Heart left ventricle (tissue), 16 donors: Measurements from ENCODE around the gene ABO. TPM values are rescaled to one million over a fixed set of nuclear protein-coding genes. Genes with fewer than 3 reads are reported as not detected.

Experiments
- ATAC-seq, 4 donors: fragments of 200-7000 bp; cut with Tn5 transposase; one replicate each; pipeline ENCODE4 v1.9.1; 2020 to 2022; ENCODE audit warnings: moderate library complexity in 4 of 4, mild to moderate bottlenecking in 3 of 4, moderate number of reproducible peaks in 1 of 4
- DNase-seq, 5 donors: peaks; one replicate each; pipeline ENCODE4 v3.0.0-alpha.2; 2020
- H3K27ac ChIP-seq, 12 donors: fragments of 200-600 bp; sonication (generic) in 4 of 12; one replicate each; pipeline versions ENCODE4 v1.5.0 to v1.8.0; 2016 to 2022; ENCODE audit warnings: mild to moderate bottlenecking in 2 of 12
- H3K27me3 ChIP-seq, 9 donors: fragments of 200-600 bp; sonication (generic) in 2 of 9; one replicate each; pipeline versions ENCODE4 v1.5.1 to v1.8.0; 2016 to 2022; ENCODE audit warnings: mild to moderate bottlenecking in 3 of 9
- H3K36me3 ChIP-seq, 9 donors: fragments of 200-600 bp; sonication (generic) in 2 of 9; one replicate each; pipeline versions ENCODE4 v1.5.0 to v1.8.0; 2018 to 2022; ENCODE audit warnings: mild to moderate bottlenecking in 2 of 9
- H3K4me1 ChIP-seq, 12 donors: fragments of 200-600 bp; sonication (generic) in 4 of 12; one replicate each; pipeline versions ENCODE4 v1.5.0 to v1.8.0; 2016 to 2022; ENCODE audit warnings: mild to moderate bottlenecking in 3 of 12
- H3K4me3 ChIP-seq, 12 donors: fragments of 200-600 bp; sonication (generic) in 4 of 12; one replicate each; pipeline versions ENCODE4 v1.5.0 to v1.8.0; 2017 to 2022; ENCODE audit warnings: mild to moderate bottlenecking in 9 of 12, moderate library complexity in 4 of 12
- H3K9me3 ChIP-seq, 12 donors: fragments of 200-600 bp; sonication (generic) in 4 of 12; one replicate each; pipeline versions ENCODE4 v1.5.0 to v1.8.0; 2016 to 2022; ENCODE audit warnings: mild to moderate bottlenecking in 1 of 12
- POLR2A ChIP-seq, 2 donors: fragments of 450-650 bp; IDR thresholded peaks; one replicate each; pipeline ENCODE4 v1.6.1; 2017; ENCODE audit warnings: antibody characterized with exemption in 2 of 2, mild to moderate bottlenecking in 2 of 2, moderate library complexity in 2 of 2
- WGBS, 4 donors: extraction: QIAGEN DNeasy Blood & Tissue Kit in 2 of 4; methylation state at CpG; one replicate each; pipeline versions ENCODE4 v1.1.5 to v1.1.7; 2013 to 2018; 5-methylcytosine and 5-hydroxymethylcytosine counted together
- intact Hi-C, 10 donors: fragments of 100-400 bp; cut with DNase I; formaldehyde crosslinking; loops; one replicate each; pipeline versions ENCODE4 v1.11.1 to v1.14.2; 2022
- polyA plus RNA-seq, 2 donors: library from polyadenylated mRNA; stranded (reverse); fragments of 200-250 nt; gene quantifications; one replicate each; pipeline ENCODE4 v1.2.3, GENCODE V29; 2013
- total RNA-seq, 9 donors: library from RNA; depleted of rRNA in 2 of 9; stranded (reverse); fragments of >200 nt in 2 of 9; fragmentation: NEBNext Ultra II Directional in 3 of 9; extraction: Animal tissue kit (Norgen Biotek cat#: 25700) in 3 of 9; gene quantifications; one replicate each; pipeline versions ENCODE4 v1.1.0 to v1.2.4, GENCODE V29; 2016 to 2023
- TF ChIP-seq, protein P1 (sequence below), 12 donors: fragments of 200-600 bp; sonication (generic) in 4 of 12; IDR thresholded peaks; one replicate each; pipeline versions ENCODE4 v1.5.0 to v1.8.0; 2018 to 2022; ENCODE audit warnings: antibody characterized with exemption in 12 of 12, mild to moderate bottlenecking in 5 of 12
- donor health status: ischemic (EF 13 %, LVEDD 7.1; RV severe dilation, severe dysfunction).
- donor health status: healthy with polysubstance abuse.
- donor health status: DM: no; HTN: yes; CAD: no.
- donor health status: DM: no; HTN: no; CAD: no.
- donor health status: ischemic (EF 25% LVEDD 6.9; RV normal size, moderate dysfunction).
- donor health status: ischemic (EF 25% LVEDD 5.7; RV mildly dilated, moderate dysfunction).
- donor health status: healthy.
- donor health status: DM: yes; HTN: yes; CAD: no.
- donor health status: ischemic (EF 35%, LVEDD 5.7; RV mildly dilated, moderate dysfunction).
- donor health status: nonischemic (EF 11% LVEDD 7.7; RV severe dilation, severe dysfunction).
- donor health status: DM: yes; HTN: yes; CAD: no.
- donor health status: PGD.
- donor health status: ischemic (EF 29% LVEDD 5.4; RV normal size, mild dysfunction).
- donor health status: nonischemic (EF 23%, LVEDD 6.1; RV moderate dilation, normal function).

The ABO gene
- total and polyA plus RNA-seq, 11 donors, result 0.43 to 3.5 (median 1.9) TPM

GRCh38 chr9:133250741-133251170 is 24.2 kb downstream of the ABO start:
- TF ChIP-seq POLR2A (IDR thresholded peaks at IDR 0.05), result no peak
- TF ChIP-seq, protein P1, sequence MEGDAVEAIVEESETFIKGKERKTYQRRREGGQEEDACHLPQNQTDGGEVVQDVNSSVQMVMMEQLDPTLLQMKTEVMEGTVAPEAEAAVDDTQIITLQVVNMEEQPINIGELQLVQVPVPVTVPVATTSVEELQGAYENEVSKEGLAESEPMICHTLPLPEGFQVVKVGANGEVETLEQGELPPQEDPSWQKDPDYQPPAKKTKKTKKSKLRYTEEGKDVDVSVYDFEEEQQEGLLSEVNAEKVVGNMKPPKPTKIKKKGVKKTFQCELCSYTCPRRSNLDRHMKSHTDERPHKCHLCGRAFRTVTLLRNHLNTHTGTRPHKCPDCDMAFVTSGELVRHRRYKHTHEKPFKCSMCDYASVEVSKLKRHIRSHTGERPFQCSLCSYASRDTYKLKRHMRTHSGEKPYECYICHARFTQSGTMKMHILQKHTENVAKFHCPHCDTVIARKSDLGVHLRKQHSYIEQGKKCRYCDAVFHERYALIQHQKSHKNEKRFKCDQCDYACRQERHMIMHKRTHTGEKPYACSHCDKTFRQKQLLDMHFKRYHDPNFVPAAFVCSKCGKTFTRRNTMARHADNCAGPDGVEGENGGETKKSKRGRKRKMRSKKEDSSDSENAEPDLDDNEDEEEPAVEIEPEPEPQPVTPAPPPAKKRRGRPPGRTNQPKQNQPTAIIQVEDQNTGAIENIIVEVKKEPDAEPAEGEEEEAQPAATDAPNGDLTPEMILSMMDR (IDR thresholded peaks at IDR 0.05), result no peak
- Histone ChIP-seq H3K4me3 (no peak overlapping the region), H3K27me3 (peaks cover 0 to 3% (median 0%) of the 10 kb centered on the region in 9 donors), H3K4me1 (peaks cover 0 to 18% (median 5%) of the 10 kb centered on the region in 12 donors), H3K27ac (no peak overlapping the region), H3K36me3 (no peaks in the 10 kb centered on the region), H3K9me3 (peaks cover 0 to 9% (median 0%) of the 10 kb centered on the region in 12 donors)
- no peak for DNase-seq
- 76 to 84% (median 81%) methylated on average over 5 of the region's 5 CpGs for WGBS, 4 donors
- no peak for ATAC-seq
- intact Hi-C loops, result no loop called here

DNA sequence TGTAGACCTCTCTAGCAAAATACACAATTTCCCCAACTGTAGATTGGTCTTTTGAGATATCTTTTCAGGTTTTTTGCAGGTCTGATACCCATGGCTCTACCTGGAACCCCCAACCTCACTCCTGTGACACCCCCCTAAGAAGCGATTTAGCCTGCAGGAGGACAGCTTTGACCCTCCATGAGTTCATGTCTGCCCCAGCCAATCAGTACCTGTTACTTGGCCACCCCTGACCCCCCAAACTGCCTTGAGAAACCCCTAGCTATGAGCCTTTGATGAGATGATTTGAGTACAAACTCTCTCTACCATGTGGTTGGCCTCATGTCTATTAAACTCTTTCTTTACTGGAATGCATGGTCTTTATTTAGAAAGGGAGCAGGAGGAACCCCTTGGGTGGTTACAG is 25.7 kb downstream of the ABO start:
- ATAC-seq (no peak), DNase-seq (no peak)
- intact Hi-C loops, result no loop called here
- no peak overlapping the region for H3K27ac ChIP-seq
- H3K4me3 ChIP-seq, result no peak overlapping the region
- peaks cover 0 to 3% (median 0%) of the 10 kb centered on the region in 9 donors for H3K27me3 ChIP-seq
- TF ChIP-seq, protein P1 (IDR thresholded peaks at IDR 0.05), result no peak
- TF ChIP-seq POLR2A (IDR thresholded peaks at IDR 0.05), result no peak
- no peaks in the 10 kb centered on the region for H3K36me3 ChIP-seq
- H3K9me3 ChIP-seq, result peaks cover 0 to 9% (median 0%) of the 10 kb centered on the region in 12 donors
- peaks cover 0 to 18% (median 5%) of the 10 kb centered on the region in 12 donors for H3K4me1 ChIP-seq
- WGBS, 4 donors, result 89 to 96% (median 92%) methylated on average over 1 of the region's 1 CpG

- TF ChIP-seq, protein P1 (IDR thresholded peaks at IDR 0.05), result no peak
- TF ChIP-seq POLR2A (IDR thresholded peaks at IDR 0.05), result no peak
- H3K27me3 ChIP-seq, result peaks cover 0 to 3% (median 0%) of the 10 kb centered on the region in 9 donors
- intact Hi-C loops, result no loop called here
- 84 to 91% (median 90%) methylated on average over 8 of the region's 8 CpGs for WGBS, 4 donors
- no peak overlapping the region for H3K27ac ChIP-seq
- H3K4me3 ChIP-seq, result no peak overlapping the region
- DNase-seq (no peak), ATAC-seq (no peak)
- peaks cover 0 to 4% (median 0%) of the 10 kb centered on the region in 12 donors for H3K9me3 ChIP-seq
- H3K4me1 ChIP-seq, result peaks cover 0 to 18% (median 5%) of the 10 kb centered on the region in 12 donors
- no peaks in the 10 kb centered on the region for H3K36me3 ChIP-seq
Observed at GRCh38 chr9:133248726-133249295, 26.2 kb downstream of the ABO start.

GRCh38 chr9:133247632-133248031 is 27.4 kb downstream of the ABO start:
- TF ChIP-seq POLR2A (IDR thresholded peaks at IDR 0.05), result no peak
- TF ChIP-seq, protein P1 (IDR thresholded peaks at IDR 0.05), result no peak
- peaks cover 0 to 3% (median 0%) of the 10 kb centered on the region in 9 donors for H3K27me3 ChIP-seq
- no peaks in the 10 kb centered on the region for H3K9me3 ChIP-seq
- H3K4me3 ChIP-seq, result no peak overlapping the region
- no peak for ATAC-seq
- H3K27ac ChIP-seq, result no peak overlapping the region
- WGBS, 4 donors, result 79 to 91% (median 85%) methylated on average over 6 of the region's 6 CpGs
- DNase-seq, result no peak
- H3K4me1 ChIP-seq, result peaks cover 0 to 12% (median under 1%) of the 10 kb centered on the region in 12 donors
- H3K36me3 ChIP-seq, result no peaks in the 10 kb centered on the region
- intact Hi-C loops, result no loop called here
